ENCODE measurements around the gene KCNH1.

KCNH1 gene

DNA sequence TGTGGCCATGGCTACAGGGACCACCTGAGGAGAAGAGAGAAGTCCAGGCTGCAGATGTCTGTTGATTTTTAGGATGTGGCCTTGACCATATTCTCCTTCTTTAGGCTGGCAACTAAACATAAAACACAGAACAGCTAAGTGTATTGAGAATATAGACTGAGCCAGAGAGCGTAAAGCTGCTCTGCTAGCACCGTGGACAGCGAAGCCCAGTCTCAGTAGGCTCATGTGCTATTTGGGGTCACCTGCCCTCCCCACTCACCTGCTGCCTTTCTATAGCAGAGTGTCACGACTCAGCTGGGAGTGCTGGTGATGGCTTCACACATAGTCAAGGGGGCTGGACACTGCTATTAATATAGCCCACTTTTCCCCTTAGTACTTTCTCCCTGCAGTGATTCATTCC lies 278.5 kb downstream of the KCNH1 start:
- TF ChIP-seq, protein P1, sequence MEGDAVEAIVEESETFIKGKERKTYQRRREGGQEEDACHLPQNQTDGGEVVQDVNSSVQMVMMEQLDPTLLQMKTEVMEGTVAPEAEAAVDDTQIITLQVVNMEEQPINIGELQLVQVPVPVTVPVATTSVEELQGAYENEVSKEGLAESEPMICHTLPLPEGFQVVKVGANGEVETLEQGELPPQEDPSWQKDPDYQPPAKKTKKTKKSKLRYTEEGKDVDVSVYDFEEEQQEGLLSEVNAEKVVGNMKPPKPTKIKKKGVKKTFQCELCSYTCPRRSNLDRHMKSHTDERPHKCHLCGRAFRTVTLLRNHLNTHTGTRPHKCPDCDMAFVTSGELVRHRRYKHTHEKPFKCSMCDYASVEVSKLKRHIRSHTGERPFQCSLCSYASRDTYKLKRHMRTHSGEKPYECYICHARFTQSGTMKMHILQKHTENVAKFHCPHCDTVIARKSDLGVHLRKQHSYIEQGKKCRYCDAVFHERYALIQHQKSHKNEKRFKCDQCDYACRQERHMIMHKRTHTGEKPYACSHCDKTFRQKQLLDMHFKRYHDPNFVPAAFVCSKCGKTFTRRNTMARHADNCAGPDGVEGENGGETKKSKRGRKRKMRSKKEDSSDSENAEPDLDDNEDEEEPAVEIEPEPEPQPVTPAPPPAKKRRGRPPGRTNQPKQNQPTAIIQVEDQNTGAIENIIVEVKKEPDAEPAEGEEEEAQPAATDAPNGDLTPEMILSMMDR (conservative IDR thresholded peaks at IDR 0.05; ENCODE audit: low read depth, low read length): no peak
- Histone ChIP-seq H2AFZ (ENCODE audit: low read depth) (no peak overlapping the region), H3K36me3 (ENCODE audit: insufficient read depth) (no peaks in the 10 kb centered on the region), H3K4me3 (IDR thresholded peaks at IDR 0.05; ENCODE audit: insufficient read depth, low read depth, low read length) (no peak overlapping the region), H3K9ac (no peak overlapping the region), H3K4me2 (no peak overlapping the region), H3K79me2 (ENCODE audit: insufficient read depth, low read depth) (no peaks in the 10 kb centered on the region), H4K20me1 (ENCODE audit: insufficient read depth) (no peaks in the 10 kb centered on the region), H3K27ac (no peak overlapping the region), H3K4me1 (ENCODE audit: low read depth, poor library complexity, severe bottlenecking) (peaks cover 30% of the 10 kb centered on the region), H3K27me3 (ENCODE audit: insufficient read depth, low read depth) (no peaks in the 10 kb centered on the region)

DNA sequence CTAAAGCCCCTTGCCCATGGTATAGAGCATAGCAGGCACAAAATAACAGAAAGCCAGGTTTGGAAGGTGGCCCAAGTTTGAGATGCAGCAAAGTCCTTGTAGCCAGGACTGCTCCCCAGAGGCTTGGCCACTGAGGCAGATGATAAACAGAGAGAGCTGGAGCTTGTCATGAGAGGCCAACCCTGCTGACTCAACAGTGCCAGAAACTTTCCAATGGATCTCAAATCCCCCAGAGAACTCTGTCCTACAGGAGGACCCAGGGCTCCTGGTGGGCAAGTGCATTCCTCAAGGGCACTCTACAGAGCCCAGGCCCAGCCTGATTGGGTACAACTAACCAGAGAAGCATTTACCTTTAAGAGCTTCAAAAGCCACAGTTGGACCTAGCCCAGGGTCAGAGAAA lies 280.7 kb downstream of the KCNH1 start:
- Histone ChIP-seq H3K27me3 (ENCODE audit: insufficient read depth, low read depth) (no peaks in the 10 kb centered on the region), H3K79me2 (ENCODE audit: insufficient read depth, low read depth) (no peaks in the 10 kb centered on the region), H2AFZ (ENCODE audit: low read depth) (no peak overlapping the region), H3K4me1 (ENCODE audit: low read depth, poor library complexity, severe bottlenecking) (peaks cover 31% of the 10 kb centered on the region), H3K4me2 (no peak overlapping the region), H3K9ac (no peak overlapping the region), H4K20me1 (ENCODE audit: insufficient read depth) (no peaks in the 10 kb centered on the region), H3K27ac (no peak overlapping the region), H3K4me3 (IDR thresholded peaks at IDR 0.05; ENCODE audit: insufficient read depth, low read depth, low read length) (no peak overlapping the region), H3K36me3 (ENCODE audit: insufficient read depth) (no peaks in the 10 kb centered on the region)
- TF ChIP-seq, protein P1 (conservative IDR thresholded peaks at IDR 0.05; ENCODE audit: low read depth, low read length): no peak

DNA sequence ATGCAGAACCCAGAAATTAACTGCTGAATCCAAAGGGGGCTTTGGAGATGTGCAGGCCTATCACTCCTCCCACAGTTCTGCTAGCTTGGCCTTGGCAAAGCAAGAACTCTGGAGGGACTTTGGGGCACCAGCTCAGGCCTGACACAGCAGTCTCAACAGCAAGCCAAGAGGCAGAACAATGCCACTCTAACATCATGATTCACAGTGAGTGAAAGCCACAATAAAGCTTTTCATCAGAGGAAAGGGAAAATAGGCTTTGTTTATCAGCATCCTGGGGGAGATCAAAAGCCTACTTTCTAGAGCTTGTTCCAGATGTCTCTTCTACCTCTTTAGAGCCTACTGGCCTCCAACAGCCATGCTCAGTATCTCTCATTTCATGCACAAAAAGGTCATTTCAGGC lies 283.4 kb downstream of the KCNH1 start:
- no peak overlapping the region for H3K9ac ChIP-seq
- no peaks in the 10 kb centered on the region for H3K27me3 ChIP-seq (ENCODE audit: insufficient read depth, low read depth)
- no peak overlapping the region for H3K4me3 ChIP-seq (IDR thresholded peaks at IDR 0.05; ENCODE audit: insufficient read depth, low read depth, low read length)
- no peaks in the 10 kb centered on the region for H4K20me1 ChIP-seq (ENCODE audit: insufficient read depth)
- H3K36me3 ChIP-seq (ENCODE audit: insufficient read depth): no peaks in the 10 kb centered on the region
- TF ChIP-seq, protein P1 (conservative IDR thresholded peaks at IDR 0.05; ENCODE audit: low read depth, low read length): no peak
- H2AFZ ChIP-seq (ENCODE audit: low read depth): no peak overlapping the region
- no peak overlapping the region for H3K4me2 ChIP-seq
- no peaks in the 10 kb centered on the region for H3K79me2 ChIP-seq (ENCODE audit: insufficient read depth, low read depth)
- no peak overlapping the region for H3K27ac ChIP-seq
- H3K4me1 ChIP-seq (ENCODE audit: low read depth, poor library complexity, severe bottlenecking): peaks cover 12% of the 10 kb centered on the region

DNA sequence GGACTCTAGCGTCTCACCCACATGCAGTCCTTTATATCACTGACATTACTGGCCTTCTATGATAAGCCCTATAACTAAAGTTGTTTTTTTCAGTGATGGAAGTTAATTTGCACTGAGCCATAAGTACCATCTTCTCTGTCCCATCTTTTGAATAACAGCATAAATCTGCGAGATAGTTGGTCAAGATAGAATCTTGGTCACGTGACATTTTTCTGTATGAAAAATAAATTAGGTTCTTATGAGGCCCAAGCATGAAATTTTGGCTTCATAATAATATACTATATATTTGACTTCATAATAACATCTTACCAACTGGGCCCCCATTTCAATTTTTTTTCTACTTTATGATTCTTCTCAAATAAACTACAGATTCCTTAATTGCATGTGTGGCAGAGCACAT lies 285.5 kb downstream of the KCNH1 start:
- Histone ChIP-seq H3K4me3 (IDR thresholded peaks at IDR 0.05; ENCODE audit: insufficient read depth, low read depth, low read length) (no peak overlapping the region), H3K27me3 (ENCODE audit: insufficient read depth, low read depth) (no peaks in the 10 kb centered on the region), H3K36me3 (ENCODE audit: insufficient read depth) (no peaks in the 10 kb centered on the region), H3K4me1 (ENCODE audit: low read depth, poor library complexity, severe bottlenecking) (peaks cover 12% of the 10 kb centered on the region), H3K9ac (no peak overlapping the region), H3K4me2 (no peak overlapping the region), H3K27ac (no peak overlapping the region), H2AFZ (ENCODE audit: low read depth) (no peak overlapping the region), H4K20me1 (ENCODE audit: insufficient read depth) (no peaks in the 10 kb centered on the region), H3K79me2 (ENCODE audit: insufficient read depth, low read depth) (no peaks in the 10 kb centered on the region)
- TF ChIP-seq, protein P1 (conservative IDR thresholded peaks at IDR 0.05; ENCODE audit: low read depth, low read length): no peak
